Stimulated activated CD8-positive, alpha-beta memory T cell treated with anti-CD3 and anti-CD28 coated beads, Interleukin-7, amount 100 ng/mL, for 24 hours (primary cell): Measurements from ENCODE around the gene IL3.

Source experiments
- DNase-seq: peaks from one replicate; pipeline ENCODE4 v3.0.0-alpha.2; 2020; ENCODE audit warnings: low read depth

The IL3 gene

GRCh38 chr5:132026516-132027008, 33.9 kb upstream of the IL3 start:
- DNase-seq = no peak

GRCh38 chr5:132027027-132027426, 33.4 kb upstream of the IL3 start:
- DNase-seq = no peak

- DNase-seq = no peak
These were observed 30.7 kb upstream of the IL3 start for GRCh38 chr5:132029609-132030330.

- no peak for DNase-seq
These were observed 29.8 kb upstream of the IL3 start for GRCh38 chr5:132030610-132031009.

DNA sequence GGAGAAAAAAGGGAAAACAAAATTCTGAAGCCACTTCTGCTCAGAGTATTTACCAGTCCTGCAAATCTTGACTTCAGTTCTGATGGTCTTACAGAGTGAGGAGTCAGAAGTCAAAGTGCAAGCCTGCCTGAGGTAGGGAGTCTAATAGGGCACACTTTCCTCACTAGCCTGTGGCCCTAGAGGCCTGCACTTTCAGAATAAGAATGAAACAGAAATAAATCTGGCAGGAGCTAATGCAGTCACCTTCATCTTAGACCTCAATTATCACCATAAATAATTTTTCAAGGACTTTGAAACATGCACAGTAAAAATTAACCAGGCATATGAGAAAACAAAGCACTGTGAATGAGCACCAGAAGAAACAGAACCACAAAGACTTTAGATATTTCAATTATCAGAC, 28.3 kb upstream of the IL3 start:
- DNase-seq = no peak

DNA sequence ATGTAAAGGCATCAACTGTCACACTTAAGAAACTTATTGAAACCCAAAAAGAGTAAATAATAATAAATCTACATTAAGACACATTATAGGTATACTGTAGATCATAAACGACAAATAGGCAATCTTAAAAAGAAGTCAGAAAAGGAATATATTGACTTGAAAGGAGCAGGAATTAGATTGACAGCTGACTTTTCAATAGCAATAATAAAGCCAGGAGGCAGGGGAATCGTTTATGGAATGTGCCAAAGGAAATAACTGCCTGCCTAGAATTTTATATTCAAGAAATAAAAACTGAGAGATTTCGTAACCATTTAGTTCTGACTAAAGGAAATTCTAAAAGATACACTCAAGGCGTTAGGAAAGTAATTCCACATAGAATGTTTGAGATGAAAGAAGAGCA, 27.3 kb upstream of the IL3 start:
- DNase-seq = no peak

DNA sequence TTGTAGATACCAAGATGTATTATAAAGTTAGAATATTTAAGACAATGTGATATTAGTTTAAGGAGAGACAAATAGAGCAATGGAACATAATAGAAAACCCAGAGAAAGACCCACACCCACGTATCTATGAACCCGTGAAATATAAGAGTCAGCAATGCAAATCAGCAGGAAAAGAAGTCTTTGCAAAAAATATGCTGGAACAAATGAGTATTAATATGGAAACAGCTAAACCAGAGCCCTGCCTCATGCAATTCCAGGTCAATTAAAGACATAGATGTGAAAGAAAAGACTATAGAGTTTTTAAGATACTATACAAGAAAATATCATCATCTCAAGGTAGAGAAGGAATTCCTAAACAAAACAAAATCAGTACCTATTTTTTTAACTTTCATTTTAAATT, 23.1 kb upstream of the IL3 start:
- DNase-seq = no peak

DNA sequence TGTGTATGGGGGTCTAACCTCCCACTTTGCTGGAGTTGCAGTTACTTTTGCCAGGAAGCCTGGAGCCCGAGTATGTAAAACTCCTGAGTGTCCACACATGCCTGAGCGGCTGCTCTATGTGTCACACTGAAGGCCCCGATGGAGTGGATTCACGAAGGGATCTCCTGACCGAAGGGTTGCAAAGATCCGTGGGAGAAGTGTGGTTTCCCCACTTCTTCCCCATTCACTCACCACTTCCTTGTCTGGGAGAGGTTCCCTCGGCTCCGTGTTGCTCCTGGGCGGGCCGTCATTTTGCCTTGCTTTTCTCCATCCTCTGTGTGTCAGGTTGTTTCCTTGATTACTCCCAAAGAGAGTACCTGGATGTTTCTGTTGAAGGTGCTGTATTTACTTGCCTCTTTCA, 16.2 kb upstream of the IL3 start:
- DNase-seq = no peak

DNA sequence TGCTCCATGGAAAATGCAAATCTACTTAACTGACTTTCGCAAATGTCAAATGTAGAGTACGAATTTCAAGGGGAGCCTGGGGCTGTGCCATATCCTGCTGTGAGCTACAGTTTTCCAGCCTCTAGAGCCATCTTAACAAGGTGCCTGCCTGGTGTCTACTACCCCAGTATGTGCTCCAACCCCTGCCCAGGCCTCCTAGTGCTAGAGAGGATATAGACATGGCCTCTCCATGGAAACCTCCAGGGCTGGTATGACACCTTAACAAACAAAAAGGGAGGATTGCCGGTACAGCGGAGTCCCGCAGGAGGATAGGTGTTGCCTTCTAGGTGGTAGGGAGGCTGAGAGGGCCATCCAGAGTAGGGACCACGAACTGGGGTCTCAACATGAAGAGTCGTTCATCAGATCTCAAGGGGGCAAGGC, 13.6 kb upstream of the IL3 start:
- DNase-seq = no peak

- no peak for DNase-seq
These were observed 11.4 kb upstream of the IL3 start for GRCh38 chr5:132049093-132049492.

DNA sequence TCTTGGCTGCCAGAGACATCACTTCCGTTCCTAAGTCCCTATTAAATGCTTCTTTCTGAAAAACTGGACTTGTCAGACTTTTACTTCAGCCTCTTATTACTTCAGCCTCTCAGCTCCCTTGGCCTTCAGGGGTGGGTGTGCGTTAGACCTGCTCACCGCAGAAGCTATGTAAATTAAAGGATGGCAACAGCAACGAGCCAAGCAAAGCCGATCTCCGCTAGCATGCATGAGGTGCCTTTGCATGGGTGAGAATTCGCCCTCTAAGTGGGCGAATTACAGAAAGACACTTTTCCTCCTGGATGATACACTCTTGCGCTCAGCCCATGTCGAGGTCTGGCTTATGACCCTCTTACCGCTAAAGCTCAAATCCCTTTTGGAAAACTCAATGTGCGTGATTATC, 10.9 kb upstream of the IL3 start:
- no peak for DNase-seq

DNA sequence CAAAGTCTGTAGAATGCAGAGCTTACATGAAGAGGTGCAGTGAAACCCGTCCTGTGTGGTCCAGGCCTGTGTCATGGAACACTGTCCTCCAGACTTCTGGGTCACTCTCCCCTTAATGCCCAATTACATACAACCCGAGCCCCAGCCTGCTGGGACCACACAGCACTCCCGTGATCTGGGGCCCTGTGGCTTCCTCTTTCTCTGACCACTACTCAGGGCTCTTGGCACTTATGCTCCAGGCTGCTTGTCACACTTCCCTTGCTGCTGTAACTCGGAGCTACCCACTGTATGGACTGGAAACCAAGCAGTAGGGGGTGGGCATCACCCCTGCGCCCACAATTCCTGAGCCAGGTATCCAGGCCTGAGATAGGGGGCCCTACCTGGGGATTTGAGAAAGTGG, 10.3 kb upstream of the IL3 start:
- DNase-seq = no peak

GRCh38 chr5:132050661-132051552, 9.5 kb upstream of the IL3 start:
- DNase-seq = no peak

- DNase-seq = no peak
These were observed 7.9 kb upstream of the IL3 start for GRCh38 chr5:132052520-132052919.

- DNase-seq = no peak
These were observed 7.0 kb upstream of the IL3 start for GRCh38 chr5:132053483-132053882.

DNA sequence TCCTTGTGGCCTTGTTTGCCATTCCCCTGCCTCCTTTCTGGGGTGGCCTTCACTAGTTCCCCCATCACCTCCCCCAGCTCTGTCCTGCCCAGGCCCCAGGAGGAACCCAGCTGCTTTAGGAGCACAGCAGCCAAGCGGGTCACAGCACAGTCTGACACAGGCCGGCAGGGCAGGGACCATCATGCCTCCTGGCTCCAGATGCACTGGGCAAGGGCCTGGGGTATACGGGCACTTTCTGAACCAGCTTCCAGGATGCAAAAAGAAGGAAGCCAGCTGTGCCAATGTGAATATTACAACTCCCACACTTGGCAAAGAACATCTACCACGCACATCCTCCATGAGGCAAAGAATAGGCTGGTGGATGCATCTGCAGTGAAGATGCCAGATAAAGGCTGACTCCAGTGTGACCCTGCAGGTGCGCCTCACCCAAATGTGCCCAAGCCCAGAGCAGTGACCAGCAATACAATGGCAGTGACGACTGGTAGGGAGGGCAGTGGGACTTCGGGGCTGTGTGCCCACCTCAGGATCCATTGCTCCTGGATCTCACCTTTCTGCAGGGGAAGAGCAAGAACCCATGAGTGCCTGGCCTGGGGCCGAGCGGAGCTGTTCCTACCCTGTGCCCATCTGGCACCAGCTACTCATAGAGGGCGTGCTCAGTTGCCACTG, 6.3 kb upstream of the IL3 start:
- DNase-seq = no peak

GRCh38 chr5:132054697-132055440, 5.6 kb upstream of the IL3 start:
- DNase-seq = no peak

DNA sequence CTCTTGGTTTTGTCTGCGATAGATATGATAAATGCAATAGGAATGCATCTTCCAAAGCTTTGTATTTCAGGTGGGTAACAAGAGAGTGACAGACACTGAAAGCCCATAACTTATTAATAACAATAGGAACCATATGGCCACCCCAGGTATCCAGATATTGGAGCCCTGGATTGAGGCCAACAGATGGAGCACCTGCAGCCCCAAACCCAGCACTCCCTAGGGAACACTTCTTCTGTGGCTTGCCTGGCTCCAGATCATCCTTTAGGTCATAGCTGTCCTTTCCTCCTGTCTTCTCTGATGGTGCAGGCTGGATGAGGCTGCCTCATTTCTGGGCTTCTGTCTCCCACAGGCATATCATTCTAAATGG, 5.0 kb upstream of the IL3 start:
- DNase-seq = no peak

DNA sequence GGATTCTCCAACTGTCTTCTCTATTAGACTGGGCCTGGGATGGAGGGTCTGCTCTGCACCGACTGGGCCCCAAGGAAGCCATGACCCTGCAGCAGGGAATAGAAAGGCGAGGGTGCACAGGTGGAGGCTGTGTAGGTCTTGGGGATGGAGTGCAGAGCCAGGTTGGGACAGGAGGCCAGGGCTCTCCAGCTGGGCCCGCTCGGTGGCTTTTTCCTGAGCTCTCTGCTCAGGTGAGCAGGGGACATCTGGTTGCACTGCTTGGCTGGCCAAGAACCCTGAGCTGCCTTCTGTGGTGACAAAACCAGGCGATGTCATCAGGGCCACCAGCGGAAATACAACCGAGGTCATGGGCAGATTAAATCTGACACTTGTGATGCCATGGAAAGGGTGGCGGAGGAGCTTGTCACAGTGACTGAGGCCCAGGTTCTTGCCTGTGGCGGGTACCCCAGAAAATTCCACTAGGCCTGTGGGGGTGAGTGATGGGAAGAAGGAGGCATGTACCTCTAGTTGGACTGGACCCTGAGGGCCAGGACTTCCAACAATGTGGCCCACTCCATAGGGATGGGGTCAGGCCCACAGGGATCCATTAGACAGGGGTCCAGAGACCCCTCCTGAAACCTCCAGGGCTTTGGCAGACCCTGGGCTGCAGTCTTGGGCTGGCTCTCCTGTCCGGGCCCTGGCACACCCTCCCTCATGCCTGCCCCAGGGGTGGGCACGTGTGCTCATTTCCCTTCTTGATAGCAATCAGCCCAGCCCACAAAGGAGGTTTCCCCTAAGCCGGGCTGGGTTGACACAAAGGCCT, 4.4 kb upstream of the IL3 start:
- no peak for DNase-seq

DNA sequence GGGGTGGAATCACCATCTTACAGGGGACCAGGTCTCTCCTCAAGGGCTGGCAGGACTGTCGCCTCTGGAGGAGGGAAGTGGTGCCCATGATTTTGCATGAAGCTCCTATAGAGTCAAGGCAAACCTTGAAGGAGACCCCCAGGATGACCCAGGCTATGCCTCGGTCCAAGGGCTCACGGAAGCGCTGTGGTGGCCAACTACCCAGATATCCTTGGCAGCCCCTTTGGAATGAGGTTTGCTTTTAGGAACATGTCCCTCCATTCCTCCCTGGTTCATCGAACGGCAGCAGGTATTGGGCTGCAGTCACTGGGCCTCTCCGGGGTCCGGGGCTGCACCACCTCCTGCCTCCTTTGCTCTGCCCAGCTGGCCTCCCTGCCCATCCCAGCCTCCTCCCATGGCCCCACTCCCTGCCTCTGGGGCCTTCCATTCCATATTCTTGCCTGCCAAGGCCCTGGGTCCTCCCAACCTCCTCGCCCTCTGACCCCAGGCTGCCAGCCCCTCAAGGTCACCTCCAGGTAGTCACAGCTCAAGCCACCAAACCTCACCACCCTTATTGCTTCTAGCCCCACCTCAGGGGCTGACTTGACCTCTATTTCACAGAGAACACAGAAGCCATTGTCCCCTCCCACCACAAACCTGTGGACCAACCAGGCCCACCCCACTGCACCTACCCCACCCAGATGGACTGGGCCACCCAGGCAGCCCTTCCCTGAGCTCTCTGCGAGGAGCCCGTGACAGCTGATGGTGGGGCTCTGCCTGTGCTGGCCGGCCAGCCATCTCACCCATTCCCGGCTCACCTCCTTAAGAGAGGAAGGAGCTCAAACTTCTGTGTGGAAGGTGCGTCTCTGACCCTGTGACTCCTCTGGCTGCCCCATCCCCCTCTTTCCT, 3.6 kb upstream of the IL3 start:
- no peak for DNase-seq
